ENCODE data around the gene C11orf98. TPM values are rescaled to one million over a fixed set of nuclear protein-coding genes. Genes with fewer than 3 reads are reported as not detected.
"Not testable (repeated sequence)": the region's sequence is repeated elsewhere in the genome, so short reads cannot be mapped to it uniquely, and the experiment has no call there.

Gene C11orf98
- total RNA-seq, 1 experiment from 2014 or later = 83.6 TPM

DNA sequence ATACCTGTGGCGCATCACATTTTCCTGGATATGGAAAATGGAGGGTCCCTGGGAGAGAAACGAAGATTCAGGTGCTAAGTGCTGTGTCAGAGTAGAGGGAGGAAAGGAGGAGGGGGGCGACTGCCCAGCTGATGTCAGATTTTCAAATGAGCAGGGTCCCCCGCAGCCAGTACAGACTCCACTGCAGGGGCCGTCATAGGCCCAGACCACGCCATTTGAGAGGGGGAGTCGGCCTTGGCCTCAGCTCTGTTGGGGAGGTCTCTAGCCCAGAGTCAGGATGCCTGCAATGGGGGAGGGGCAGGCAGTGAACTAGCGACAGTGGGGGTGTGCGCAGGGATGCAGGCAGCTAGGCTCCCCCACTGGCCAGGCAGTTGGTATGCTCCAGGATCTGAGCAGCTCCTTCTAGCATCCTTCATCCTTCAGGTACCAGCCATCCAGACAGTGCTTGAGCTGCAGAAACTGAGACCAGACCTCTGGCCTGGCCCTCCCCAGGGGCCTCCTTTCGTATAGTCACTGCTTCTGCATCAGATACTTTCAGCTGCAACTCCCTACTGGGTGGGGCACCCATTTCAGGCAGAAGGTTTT is 42.4 kb upstream of the C11orf98 start, which contains the start of the genes BSCL2 and GNG3:
Gene BSCL2 (minus strand): TSS at position 148 of the 585 bp plus-strand sequence. CDS start 229 bp downstream, outside the sequence.
Gene GNG3 (plus strand): TSS at position 400 of the 585 bp plus-strand sequence. CDS start 620 bp downstream, outside the sequence.
- Histone ChIP-seq H2AFZ (ENCODE audit: low read length) (no peak within 1 kb of the TSS), H3K4me1 (ENCODE audit: low read length) (peaks cover 38% of the 10 kb centered on the region), H3K27me3 (ENCODE audit: low read length) (no peaks in the 10 kb centered on the region), H4K20me1 (ENCODE audit: insufficient read depth, low read depth, low read length) (no peaks in the 10 kb centered on the region), H3K27ac (ENCODE audit: low read length) (peak within 1 kb of the TSS; percentile 70; the same call in 1 of the 2 replicates), H3K36me3 (ENCODE audit: insufficient read depth, low read length) (peaks cover 20% of the 10 kb centered on the region), H3K9ac (ENCODE audit: low read length) (peak within 1 kb of the TSS; percentile 75), H3K4me2 (ENCODE audit: low read depth, low read length, poor library complexity, severe bottlenecking) (peak within 1 kb of the TSS; percentile 94), H3K4me3 (ENCODE audit: low read length) (peak within 1 kb of the TSS; percentile 88; the same call in 1 of the 2 replicates), H3K9me2 (replicated peaks; ENCODE audit: insufficient read depth, low read length) (no peaks in the 10 kb centered on the region), H3K79me2 (ENCODE audit: low read length) (peaks cover 15% of the 10 kb centered on the region), H3K9me3 (ENCODE audit: low read length) (no peaks in the 10 kb centered on the region)
- DNase-seq = peak; percentile 60

GRCh38 chr11:62706850-62707247 is 41.8 kb upstream of the C11orf98 start:
- Histone ChIP-seq H3K36me3 (ENCODE audit: insufficient read depth, low read length) (peaks cover 18% of the 10 kb centered on the region; the same call in 1 of the 2 replicates), H3K4me2 (ENCODE audit: low read depth, low read length, poor library complexity, severe bottlenecking) (peak overlapping the region; percentile 94), H3K9me2 (replicated peaks; ENCODE audit: insufficient read depth, low read length) (no peaks in the 10 kb centered on the region), H3K9me3 (ENCODE audit: low read length) (no peaks in the 10 kb centered on the region), H3K79me2 (ENCODE audit: low read length) (peaks cover 15% of the 10 kb centered on the region), H3K4me1 (ENCODE audit: low read length) (peaks cover 38% of the 10 kb centered on the region), H3K27ac (ENCODE audit: low read length) (no peak overlapping the region), H4K20me1 (ENCODE audit: insufficient read depth, low read depth, low read length) (no peaks in the 10 kb centered on the region), H2AFZ (ENCODE audit: low read length) (no peak overlapping the region), H3K4me3 (ENCODE audit: low read length) (peak overlapping the region; percentile 88; the same call in 1 of the 2 replicates), H3K27me3 (ENCODE audit: low read length) (no peaks in the 10 kb centered on the region), H3K9ac (ENCODE audit: low read length) (no peak overlapping the region)
- peak; percentile 41 for DNase-seq

DNA sequence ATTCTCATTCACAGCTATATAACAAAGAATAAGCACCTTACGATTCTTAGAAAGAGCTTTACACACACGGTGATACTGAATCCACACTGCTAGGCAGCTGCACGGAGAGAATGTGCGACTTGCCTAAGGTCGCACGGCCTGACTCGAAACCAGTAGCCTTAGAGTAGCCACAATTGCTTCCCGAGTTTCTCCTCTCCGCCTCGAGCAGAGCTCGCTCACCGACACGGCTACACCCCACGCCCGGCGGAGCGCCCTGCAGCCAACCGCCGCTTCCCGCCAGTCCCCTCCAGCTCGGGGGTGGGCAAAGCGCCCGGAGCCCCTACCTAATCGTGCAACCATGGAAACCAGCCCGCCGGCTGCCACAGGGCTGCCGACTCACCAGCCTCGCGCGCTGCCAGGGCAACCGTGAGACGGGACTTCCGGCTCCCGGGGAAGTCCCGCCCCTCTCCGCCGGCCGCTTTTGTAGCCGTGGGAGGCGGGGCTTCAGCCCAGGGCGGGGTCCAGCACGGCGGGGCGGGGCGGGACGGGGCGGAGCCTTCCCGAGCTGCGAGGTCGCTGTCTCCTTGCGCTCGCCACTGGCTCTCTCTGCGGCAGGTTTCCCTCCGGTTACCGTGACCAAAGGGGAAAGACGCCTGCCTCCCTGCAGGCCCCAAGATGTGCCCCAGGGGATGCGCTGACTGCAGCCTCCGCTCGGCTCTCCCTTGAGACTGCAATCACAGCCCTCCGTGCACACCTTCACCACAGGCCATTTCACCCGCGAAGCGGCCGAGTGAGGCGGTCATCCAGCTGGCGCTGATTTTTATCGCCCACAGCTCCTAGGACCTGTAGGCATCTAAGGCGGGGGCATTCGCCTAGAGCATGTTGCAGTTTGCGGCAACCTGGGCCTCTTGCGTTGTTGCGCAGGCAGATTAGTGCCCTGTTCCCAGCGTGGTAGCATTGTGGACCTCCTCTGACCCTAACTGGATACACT is 41.2 kb upstream of the C11orf98 start:
- Histone ChIP-seq H3K27ac (ENCODE audit: low read length) (peak overlapping the region; percentile 57), H3K4me1 (ENCODE audit: low read length) (peaks cover 38% of the 10 kb centered on the region), H4K20me1 (ENCODE audit: insufficient read depth, low read depth, low read length) (no peaks in the 10 kb centered on the region), H3K27me3 (ENCODE audit: low read length) (no peaks in the 10 kb centered on the region), H3K9me3 (ENCODE audit: low read length) (no peaks in the 10 kb centered on the region), H3K4me3 (ENCODE audit: low read length) (peak overlapping the region; percentile 88), H2AFZ (ENCODE audit: low read length) (no peak overlapping the region), H3K79me2 (ENCODE audit: low read length) (peaks cover 15% of the 10 kb centered on the region), H3K36me3 (ENCODE audit: insufficient read depth, low read length) (peaks cover 20% of the 10 kb centered on the region), H3K4me2 (ENCODE audit: low read depth, low read length, poor library complexity, severe bottlenecking) (peak overlapping the region; percentile 94), H3K9ac (ENCODE audit: low read length) (peak overlapping the region; percentile 78), H3K9me2 (replicated peaks; ENCODE audit: insufficient read depth, low read length) (no peaks in the 10 kb centered on the region)
- peak; percentile 97 for DNase-seq

DNA sequence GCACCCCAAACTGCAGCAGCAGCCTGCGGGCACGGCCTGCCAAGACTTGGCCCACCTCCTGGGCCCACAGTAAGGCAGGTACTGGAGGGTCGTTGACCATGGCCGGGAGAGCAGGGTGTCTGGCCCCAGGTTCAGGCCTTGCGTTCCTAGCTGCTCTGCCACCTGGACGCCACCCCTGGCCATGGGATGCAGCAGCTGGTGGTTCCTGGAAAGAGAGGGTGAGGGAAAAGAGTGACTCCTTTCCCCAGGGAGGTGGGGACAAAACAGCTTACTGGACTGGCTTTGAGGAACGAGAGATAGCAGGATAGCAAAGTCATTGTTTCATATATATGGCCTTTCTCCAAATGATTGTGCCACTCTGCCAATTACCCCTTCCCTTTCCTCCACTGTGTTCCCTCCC is 40.4 kb upstream of the C11orf98 start:
- Histone ChIP-seq H3K27ac (ENCODE audit: low read length) (peak overlapping the region; percentile 57; the same call in 1 of the 2 replicates), H4K20me1 (ENCODE audit: insufficient read depth, low read depth, low read length) (no peaks in the 10 kb centered on the region), H3K9me3 (ENCODE audit: low read length) (no peaks in the 10 kb centered on the region), H3K4me1 (ENCODE audit: low read length) (peaks cover 38% of the 10 kb centered on the region), H3K4me2 (ENCODE audit: low read depth, low read length, poor library complexity, severe bottlenecking) (peak overlapping the region; percentile 94), H3K27me3 (ENCODE audit: low read length) (no peaks in the 10 kb centered on the region), H3K36me3 (ENCODE audit: insufficient read depth, low read length) (peaks cover 24% of the 10 kb centered on the region), H2AFZ (ENCODE audit: low read length) (no peak overlapping the region), H3K9me2 (replicated peaks; ENCODE audit: insufficient read depth, low read length) (no peaks in the 10 kb centered on the region), H3K9ac (ENCODE audit: low read length) (peak overlapping the region; percentile 78), H3K4me3 (ENCODE audit: low read length) (peak overlapping the region; percentile 88), H3K79me2 (ENCODE audit: low read length) (peaks cover 15% of the 10 kb centered on the region)
- peak; percentile 40 for DNase-seq

DNA sequence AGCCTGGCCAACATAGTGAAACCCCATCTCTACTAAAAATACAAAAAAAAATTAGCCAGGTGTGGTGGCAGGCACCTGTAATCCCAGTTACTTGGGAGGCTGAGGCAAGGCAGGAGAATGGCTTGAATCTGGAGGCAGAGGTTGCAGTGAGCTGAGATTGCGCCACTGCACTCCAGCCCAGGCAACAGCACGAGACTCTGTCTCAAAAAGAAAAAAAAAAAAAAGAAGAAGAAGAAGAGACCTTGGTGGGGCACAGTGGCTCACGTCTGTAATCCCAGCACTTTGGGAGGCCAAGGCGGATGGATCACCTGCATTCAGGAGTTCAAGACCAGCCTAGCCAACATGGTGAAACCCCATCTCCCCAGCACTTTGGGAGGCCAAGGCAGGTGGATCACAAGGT is 38.9 kb upstream of the C11orf98 start:
- Histone ChIP-seq H3K4me1 (ENCODE audit: low read length) (peaks cover 30% of the 10 kb centered on the region), H3K36me3 (ENCODE audit: insufficient read depth, low read length) (peaks cover 24% of the 10 kb centered on the region), H3K79me2 (ENCODE audit: low read length) (peaks cover 15% of the 10 kb centered on the region)
- H3K27me3 ChIP-seq (ENCODE audit: low read length); H2AFZ ChIP-seq (ENCODE audit: low read length); H3K9me2 ChIP-seq (replicated peaks; ENCODE audit: insufficient read depth, low read length); H3K4me2 ChIP-seq (ENCODE audit: low read depth, low read length, poor library complexity, severe bottlenecking); H3K9me3 ChIP-seq (ENCODE audit: low read length); H3K27ac ChIP-seq (ENCODE audit: low read length); H3K4me3 ChIP-seq (ENCODE audit: low read length); H3K9ac ChIP-seq (ENCODE audit: low read length); H4K20me1 ChIP-seq (ENCODE audit: insufficient read depth, low read depth, low read length): not testable (repeated sequence)
- DNase-seq = peak; percentile 31

GRCh38 chr11:62702246-62702645 is 37.2 kb upstream of the C11orf98 start:
- Histone ChIP-seq H3K27me3 (ENCODE audit: low read length) (no peaks in the 10 kb centered on the region), H3K79me2 (ENCODE audit: low read length) (peaks cover 15% of the 10 kb centered on the region), H3K4me3 (ENCODE audit: low read length) (no peak overlapping the region), H3K9me3 (ENCODE audit: low read length) (no peaks in the 10 kb centered on the region), H3K4me2 (ENCODE audit: low read depth, low read length, poor library complexity, severe bottlenecking) (no peak overlapping the region), H3K36me3 (ENCODE audit: insufficient read depth, low read length) (peaks cover 18% of the 10 kb centered on the region), H4K20me1 (ENCODE audit: insufficient read depth, low read depth, low read length) (no peaks in the 10 kb centered on the region), H3K9ac (ENCODE audit: low read length) (no peak overlapping the region), H3K4me1 (ENCODE audit: low read length) (peaks cover 16% of the 10 kb centered on the region), H3K27ac (ENCODE audit: low read length) (no peak overlapping the region), H3K9me2 (replicated peaks; ENCODE audit: insufficient read depth, low read length) (no peaks in the 10 kb centered on the region), H2AFZ (ENCODE audit: low read length) (no peak overlapping the region)
- no peak for DNase-seq

DNA sequence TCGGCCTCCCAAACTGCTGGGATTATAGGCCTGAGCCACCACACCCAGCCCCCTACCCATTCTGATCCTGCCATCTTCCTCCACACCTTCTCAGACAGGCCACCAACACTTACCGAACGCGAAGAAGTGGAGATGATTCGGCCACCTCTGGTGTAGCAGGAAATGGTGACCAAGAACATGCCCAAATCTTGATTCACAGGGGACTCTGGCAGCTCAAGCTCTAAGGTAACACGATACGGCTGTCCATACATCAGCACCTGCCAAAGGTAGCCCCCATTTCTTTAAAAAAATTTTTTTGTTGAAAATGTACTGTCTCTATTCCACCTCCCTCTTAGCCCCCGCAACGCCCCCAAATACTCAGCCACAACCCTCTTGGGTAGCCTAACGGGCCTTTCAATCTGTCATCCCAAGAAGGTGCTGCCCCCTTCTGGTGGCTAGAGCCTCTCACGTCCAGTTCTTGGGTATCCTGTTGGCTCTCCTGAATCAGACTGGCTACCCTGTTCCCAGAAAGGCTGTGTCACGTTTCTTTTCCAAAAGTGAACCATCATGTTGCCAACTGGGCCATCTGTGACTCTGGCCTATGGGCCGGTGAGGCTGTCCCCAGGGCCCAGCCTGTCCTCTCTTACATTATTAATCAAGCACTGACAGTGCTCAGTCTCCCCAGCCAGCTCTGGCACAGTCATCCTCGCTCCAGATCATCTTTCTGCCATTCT is 29.6 kb upstream of the C11orf98 start:
- Histone ChIP-seq H3K9ac (ENCODE audit: low read length) (no peak overlapping the region), H3K79me2 (ENCODE audit: low read length) (no peaks in the 10 kb centered on the region), H3K36me3 (ENCODE audit: insufficient read depth, low read length) (peaks cover 24% of the 10 kb centered on the region), H3K4me2 (ENCODE audit: low read depth, low read length, poor library complexity, severe bottlenecking) (no peak overlapping the region), H3K9me3 (ENCODE audit: low read length) (no peaks in the 10 kb centered on the region), H3K4me1 (ENCODE audit: low read length) (no peaks in the 10 kb centered on the region), H3K27me3 (ENCODE audit: low read length) (no peaks in the 10 kb centered on the region), H4K20me1 (ENCODE audit: insufficient read depth, low read depth, low read length) (no peaks in the 10 kb centered on the region), H3K9me2 (replicated peaks; ENCODE audit: insufficient read depth, low read length) (no peaks in the 10 kb centered on the region), H2AFZ (ENCODE audit: low read length) (no peak overlapping the region), H3K4me3 (ENCODE audit: low read length) (no peak overlapping the region), H3K27ac (ENCODE audit: low read length) (no peak overlapping the region)
- DNase-seq = peak; percentile 85

Measured in Karpas-422 (cell line).